H1 (cell line): ENCODE measurements around the gene ZNF318. TPM values are rescaled to one million over a fixed set of nuclear protein-coding genes. Genes with fewer than 3 reads are reported as not detected.

Experiments used
- BRCA1 ChIP-seq: IDR thresholded peaks from 2 replicates; pipeline ENCODE4 v1.6.1; 2012; ENCODE audit warnings: low read depth, low read length, improper control_type of control experiment
- CTBP2 ChIP-seq: IDR thresholded peaks from 2 replicates; pipeline ENCODE4 v1.7.0; 2011; ENCODE audit warnings: borderline replicate concordance, mild to moderate bottlenecking, moderate library complexity, mixed read lengths, low read length; ENCODE audit not compliant: insufficient read depth, insufficient read length
- HDAC2 ChIP-seq, 2 experiments: fragments of 300-600 bp in 1 of 2; sonication (generic) in 1 of 2; IDR thresholded peaks; 2 replicates each; pipeline ENCODE4 v1.6.1; 2011 to 2012; ENCODE audit warnings: low read depth in 2 of 2, low read length in 2 of 2, mild to moderate bottlenecking in 2 of 2, moderate library complexity in 2 of 2, borderline replicate concordance in 1 of 2, inconsistent platforms in 1 of 2
- MAFK ChIP-seq: IDR thresholded peaks from 2 replicates; pipeline ENCODE4 v1.6.1; 2012; ENCODE audit warnings: low read depth, mild to moderate bottlenecking, improper control_type of control experiment, low read length
- RBBP5 ChIP-seq: IDR thresholded peaks from 2 replicates; pipeline ENCODE4 v1.7.1; 2012; ENCODE audit warnings: low read depth, mild to moderate bottlenecking, inconsistent platforms, low read length, moderate library complexity, borderline replicate concordance
- SIX5 ChIP-seq: IDR thresholded peaks from 2 replicates; pipeline ENCODE4 v1.6.1; 2011; ENCODE audit warnings: mild to moderate bottlenecking, low read depth, low read length
- SP1 ChIP-seq: IDR thresholded peaks from 2 replicates; pipeline ENCODE4 v1.6.1; 2011; ENCODE audit warnings: low read depth, low read length
- ZNF274 ChIP-seq: IDR thresholded peaks from 2 replicates; pipeline ENCODE4 v1.7.0; 2012; ENCODE audit warnings: low read length, borderline replicate concordance; ENCODE audit errors: extremely low read depth
- polyA plus RNA-seq, 7 experiments: library from polyadenylated mRNA; depleted of rRNA in 3 of 7; stranded (reverse) in 5 of 7; unstranded in 2 of 7; fragments of >200 nt in 5 of 7; fragments of 200-250 nt in 2 of 7; gene quantifications; 1 replicate in 5 of 7; 2 replicates in 1 of 7; 4 replicates in 1 of 7; pipeline versions ENCODE4 v1.2.1 to v1.2.3, GENCODE V29; 2011 to 2013; ENCODE audit warnings: missing spikeins in 2 of 7, mixed read lengths in 2 of 7
- total RNA-seq: library from RNA; stranded (reverse); fragmentation: NEBNext Ultra II Directional; extraction: Animal tissue kit (Norgen Biotek cat#: 25700); gene quantifications from 2 replicates; pipeline ENCODE4 v1.2.1, GENCODE V29; 2021

The ZNF318 gene
- total and polyA plus RNA-seq, 2 of the 8 experiments (the other 6 are each of a cell fraction or from before 2014, with no cell fraction given): 10.2 to 22.1 TPM

GRCh38 chr6:43292763-43293318 lies 76.6 kb downstream of the ZNF318 start (continued):
- no peak for TF ChIP-seq CTBP2
- TF ChIP-seq MAFK: no peak
- no peak for TF ChIP-seq RBBP5
- no peak for TF ChIP-seq HDAC2 (IDR thresholded peaks at IDR 0.05; ENCODE audit: borderline replicate concordance in 1 of 2, low read depth in 2 of 2, low read length in 2 of 2)
- no peak for TF ChIP-seq SP1
- TF ChIP-seq ZNF274: no peak
- no peak for TF ChIP-seq BRCA1
- no peak for TF ChIP-seq SIX5
